Coronary artery (tissue), 2 donors: ENCODE data around the gene ITPK1.

Experiments used
- DNase-seq: peaks from one replicate; pipeline ENCODE4 v3.0.0-alpha.2; 2017; ENCODE audit warnings: low spot score
- H3K27ac ChIP-seq, 2 donors: fragments of 200-600 bp; sonication (generic); one replicate each; pipeline ENCODE4 v1.5.1; 2016 to 2019
- H3K4me3 ChIP-seq: fragments of 200-600 bp; sonication (generic); 2 replicates; pipeline ENCODE4 v1.5.1; 2016; ENCODE audit warnings: mild to moderate bottlenecking, moderate library complexity
- TF ChIP-seq, protein P1 (sequence below): fragments of 200-600 bp; sonication (generic); IDR thresholded peaks from one replicate; pipeline ENCODE4 v1.5.1; 2019; ENCODE audit warnings: antibody characterized with exemption

ITPK1 gene

DNA sequence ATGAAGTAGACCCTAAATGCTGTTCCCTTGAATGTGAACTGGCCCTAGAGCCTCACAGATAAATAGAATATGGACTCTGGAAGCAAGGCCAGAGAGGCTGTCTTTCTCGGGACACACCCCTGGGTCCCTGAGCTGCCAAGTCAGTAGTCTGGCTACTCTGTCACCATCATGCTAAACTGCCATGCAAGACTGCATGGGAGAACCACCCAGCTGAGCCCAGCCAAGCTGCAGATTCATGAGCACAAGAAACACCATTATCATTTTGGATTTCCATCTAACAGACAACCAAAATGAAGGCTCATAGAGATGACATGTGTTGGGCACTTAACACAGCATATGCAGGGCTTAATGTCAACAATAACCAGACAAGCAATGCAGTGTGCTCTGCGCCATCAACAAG lies 139.5 kb downstream of the ITPK1 start:
- TF ChIP-seq, protein P1, sequence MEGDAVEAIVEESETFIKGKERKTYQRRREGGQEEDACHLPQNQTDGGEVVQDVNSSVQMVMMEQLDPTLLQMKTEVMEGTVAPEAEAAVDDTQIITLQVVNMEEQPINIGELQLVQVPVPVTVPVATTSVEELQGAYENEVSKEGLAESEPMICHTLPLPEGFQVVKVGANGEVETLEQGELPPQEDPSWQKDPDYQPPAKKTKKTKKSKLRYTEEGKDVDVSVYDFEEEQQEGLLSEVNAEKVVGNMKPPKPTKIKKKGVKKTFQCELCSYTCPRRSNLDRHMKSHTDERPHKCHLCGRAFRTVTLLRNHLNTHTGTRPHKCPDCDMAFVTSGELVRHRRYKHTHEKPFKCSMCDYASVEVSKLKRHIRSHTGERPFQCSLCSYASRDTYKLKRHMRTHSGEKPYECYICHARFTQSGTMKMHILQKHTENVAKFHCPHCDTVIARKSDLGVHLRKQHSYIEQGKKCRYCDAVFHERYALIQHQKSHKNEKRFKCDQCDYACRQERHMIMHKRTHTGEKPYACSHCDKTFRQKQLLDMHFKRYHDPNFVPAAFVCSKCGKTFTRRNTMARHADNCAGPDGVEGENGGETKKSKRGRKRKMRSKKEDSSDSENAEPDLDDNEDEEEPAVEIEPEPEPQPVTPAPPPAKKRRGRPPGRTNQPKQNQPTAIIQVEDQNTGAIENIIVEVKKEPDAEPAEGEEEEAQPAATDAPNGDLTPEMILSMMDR: no peak
- Histone ChIP-seq H3K4me3 (no peak overlapping the region), H3K27ac (no peak overlapping the region)
- DNase-seq: no peak

DNA sequence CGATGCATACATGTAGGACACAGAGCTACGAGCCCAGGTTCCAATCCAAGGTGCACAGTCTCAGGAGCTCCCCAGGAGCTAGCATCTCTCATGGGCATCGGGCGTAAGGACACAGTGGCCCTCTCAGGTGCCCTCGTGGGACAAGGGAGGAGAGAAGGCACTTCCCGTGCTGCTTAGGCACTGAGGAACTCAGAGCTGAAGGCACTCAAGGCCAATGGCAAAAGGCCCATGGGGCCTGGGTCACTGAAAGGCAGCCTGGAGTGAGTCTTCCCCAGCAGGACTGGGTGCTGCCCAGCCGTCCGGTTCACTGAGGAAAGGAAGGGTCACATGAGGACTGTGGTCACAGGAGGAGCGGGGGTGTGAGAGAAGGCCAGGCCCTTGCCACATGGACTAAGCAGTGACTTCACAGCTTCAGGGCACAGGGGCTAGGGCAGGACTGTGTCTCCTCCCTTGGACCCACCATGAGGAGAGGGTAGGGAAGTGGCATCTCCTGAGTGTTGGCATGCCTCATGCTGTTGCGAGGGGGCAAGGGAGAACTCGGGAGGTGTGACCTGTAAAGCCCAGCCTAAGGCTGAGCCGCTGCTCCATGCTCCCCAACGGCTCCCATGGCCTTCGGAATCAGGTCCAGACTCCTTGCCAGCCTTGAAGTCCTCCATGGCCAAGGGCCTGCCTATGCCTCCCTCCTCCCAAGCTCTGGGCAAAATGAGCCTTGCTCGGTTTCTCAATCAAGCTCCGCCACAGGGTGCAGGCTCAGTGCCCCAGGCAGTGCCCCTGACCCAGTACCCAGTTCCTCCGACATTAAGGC lies 141.0 kb downstream of the ITPK1 start:
- DNase-seq: no peak
- Histone ChIP-seq H3K27ac (no peak overlapping the region), H3K4me3 (no peak overlapping the region)
- TF ChIP-seq, protein P1: no peak

DNA sequence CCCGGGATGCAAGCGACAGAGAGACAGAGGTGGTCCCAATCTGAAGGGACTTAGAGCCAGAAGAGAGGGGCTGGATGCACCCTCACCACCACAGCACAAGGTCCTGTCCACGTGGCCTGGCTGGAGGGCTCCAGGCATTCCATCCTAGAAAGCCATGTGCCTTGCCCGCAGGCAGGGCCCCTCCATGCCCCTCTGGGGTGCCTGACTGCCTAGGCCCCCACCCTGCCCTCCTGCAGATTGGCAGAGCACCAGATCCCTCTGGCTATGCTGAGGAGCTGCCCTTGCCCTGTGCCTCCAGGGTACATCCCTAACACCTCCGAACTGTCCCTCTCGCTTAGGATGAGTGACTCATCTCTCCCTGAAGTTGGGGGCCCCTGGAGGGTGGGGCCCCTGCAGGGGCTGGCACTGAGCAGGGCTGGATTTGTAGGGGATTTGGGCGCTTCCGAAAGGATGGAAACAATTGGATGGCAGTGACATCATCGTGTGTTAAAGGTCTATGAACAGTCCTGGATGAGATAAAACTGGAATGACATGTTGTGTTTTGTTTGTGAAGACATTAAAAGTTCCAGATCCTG lies 141.8 kb downstream of the ITPK1 start:
- no peak overlapping the region for H3K4me3 ChIP-seq
- DNase-seq: no peak
- TF ChIP-seq, protein P1: no peak
- H3K27ac ChIP-seq: peak overlapping the region; percentile 15 to 79

DNA sequence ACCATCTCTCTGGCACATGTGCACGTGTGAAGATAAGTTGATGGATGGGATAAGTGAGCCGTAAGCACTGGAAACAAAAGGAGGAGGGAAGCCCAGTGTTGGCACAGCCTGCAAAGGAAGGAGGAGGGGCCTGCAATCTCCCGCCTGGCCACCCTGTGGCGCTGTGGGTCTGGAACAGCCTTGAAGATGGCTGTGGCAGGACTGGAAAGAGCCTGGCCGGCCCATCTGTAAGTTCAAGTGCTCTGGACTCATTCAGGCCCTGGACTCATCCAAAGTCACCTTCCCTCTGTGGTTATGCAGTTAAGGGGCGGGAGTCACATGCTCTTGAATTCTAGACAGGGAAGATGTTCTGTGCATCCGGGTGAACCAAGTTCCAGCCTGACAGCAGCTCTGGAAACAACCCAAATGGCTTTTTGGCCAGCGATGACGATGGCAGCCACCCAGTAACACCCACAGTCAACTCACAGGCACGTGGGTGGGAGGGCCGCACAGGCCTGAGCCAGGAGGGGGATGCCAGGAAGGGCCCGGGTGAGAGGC lies 142.4 kb downstream of the ITPK1 start:
- peak; percentile 85 for DNase-seq
- Histone ChIP-seq H3K27ac (peak overlapping the region; percentile 15 to 79), H3K4me3 (no peak overlapping the region)
- TF ChIP-seq, protein P1: peak; percentile 44

DNA sequence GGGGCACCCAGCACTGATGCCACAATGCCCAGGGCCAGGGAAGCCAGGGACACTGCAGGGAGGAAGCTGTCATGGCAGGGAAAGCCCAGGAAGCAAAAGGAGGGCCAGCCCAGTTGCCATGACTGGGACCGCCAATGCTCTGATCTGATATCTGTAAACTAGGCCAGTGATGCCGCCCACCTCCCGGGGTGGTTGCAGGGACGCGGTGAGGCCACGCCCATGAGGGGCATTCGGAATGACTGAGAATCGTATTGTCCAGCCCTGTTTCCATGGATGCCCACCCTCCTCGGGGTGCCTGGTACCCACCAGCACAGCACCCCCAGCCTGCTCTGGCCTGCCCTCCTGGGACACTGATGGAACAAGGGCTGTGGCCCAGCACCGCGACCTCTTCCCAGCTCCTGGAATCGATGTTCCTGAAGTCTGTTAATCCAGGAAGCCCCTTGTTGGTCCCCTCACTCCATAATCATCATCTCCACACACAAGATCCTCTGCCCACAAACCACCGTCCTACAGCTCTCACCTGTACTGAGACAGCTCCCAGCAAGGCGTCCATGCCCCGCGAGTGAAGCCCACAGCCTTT lies 144.0 kb downstream of the ITPK1 start:
- Histone ChIP-seq H3K27ac (no peak overlapping the region), H3K4me3 (no peak overlapping the region)
- TF ChIP-seq, protein P1: no peak
- no peak for DNase-seq

DNA sequence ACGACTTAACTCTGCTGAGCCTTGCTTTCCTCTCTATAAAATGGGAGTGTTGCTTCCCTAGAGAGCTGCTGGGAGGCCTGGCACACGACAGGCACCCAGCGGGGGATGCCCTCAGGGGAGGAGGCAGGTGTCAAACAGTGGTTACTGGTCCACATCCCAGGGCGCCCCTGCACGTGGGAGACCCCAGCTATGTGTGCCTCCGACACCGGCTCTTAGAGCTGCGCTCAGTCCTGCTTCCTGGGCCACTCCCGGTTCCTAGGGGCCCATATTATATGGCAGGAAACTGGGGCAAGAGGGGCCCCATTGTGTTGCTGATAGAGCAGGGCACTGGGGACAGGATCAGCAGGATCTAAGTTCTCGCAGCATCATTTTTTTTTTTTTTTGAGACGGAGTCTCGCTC lies 145.5 kb downstream of the ITPK1 start:
- DNase-seq: no peak
- TF ChIP-seq, protein P1: no peak
- Histone ChIP-seq H3K4me3 (no peak overlapping the region), H3K27ac (no peak overlapping the region)
